HTERT RPE-1 (cell line): ENCODE data around the gene BBS2.

Source experiments
- in situ Hi-C: fragments of 300-500 bp; cut with MboI; formaldehyde crosslinking; loops from 4 replicates; pipeline ENCODE4 v1.14.3; 2020; ENCODE audit warnings: low sequenced_read_pairs

BBS2 gene

DNA sequence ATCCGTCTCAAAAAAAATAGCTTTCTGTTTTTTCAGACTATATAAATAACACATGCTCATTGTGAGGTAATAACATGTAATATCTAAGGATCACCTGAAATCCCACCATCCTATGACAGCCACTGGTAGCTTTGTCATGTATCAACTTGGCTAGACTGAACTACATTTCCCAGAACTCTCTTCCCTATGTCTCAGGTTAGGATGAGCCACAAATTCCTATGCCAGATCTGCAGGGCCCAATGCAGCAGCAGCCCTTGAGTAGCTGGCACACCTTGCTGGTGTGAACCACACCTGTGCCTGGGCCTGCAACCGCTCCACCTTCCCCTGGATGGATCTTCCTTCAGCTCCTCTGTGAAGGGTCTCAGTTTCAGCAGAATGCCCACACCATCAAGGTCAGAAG lies 40.4 kb downstream of the BBS2 start:
- in situ Hi-C loops: no loop called here

DNA sequence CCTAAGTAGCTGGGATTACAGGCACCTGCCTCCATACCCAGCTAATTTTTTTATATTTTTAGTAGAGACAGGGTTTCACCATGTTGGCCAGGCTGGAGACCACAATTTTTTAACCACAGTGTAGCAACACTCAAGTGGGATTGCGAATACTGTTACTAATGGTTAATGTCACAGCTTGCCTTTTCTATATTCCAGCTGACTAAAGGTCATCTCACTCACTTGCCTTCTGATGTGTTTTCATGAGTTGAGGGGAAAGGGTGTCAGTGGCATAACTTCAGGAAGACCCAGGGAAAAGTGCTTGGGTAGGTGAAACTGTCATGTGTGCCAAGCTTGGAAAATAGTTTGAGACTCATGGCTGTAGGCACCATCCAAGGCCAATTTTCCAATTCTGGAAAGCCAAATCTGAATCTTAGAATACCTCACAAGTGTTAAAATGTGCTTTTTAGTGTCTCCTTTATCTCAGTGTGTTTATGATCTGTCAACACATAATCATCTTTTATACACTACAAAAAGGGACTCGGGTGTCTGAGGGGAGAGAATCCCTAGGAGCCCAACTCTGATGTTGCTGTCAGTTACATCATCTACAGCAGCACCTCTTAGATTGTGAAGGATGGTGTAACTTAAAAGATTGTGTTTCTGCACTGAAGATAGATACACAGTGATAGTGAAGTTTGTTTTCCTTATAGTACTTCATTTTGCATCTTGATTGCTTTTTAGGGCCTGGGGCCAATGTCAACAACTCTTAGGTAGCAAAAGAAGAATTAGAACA lies 41.4 kb downstream of the BBS2 start:
- in situ Hi-C loops: no loop called here

DNA sequence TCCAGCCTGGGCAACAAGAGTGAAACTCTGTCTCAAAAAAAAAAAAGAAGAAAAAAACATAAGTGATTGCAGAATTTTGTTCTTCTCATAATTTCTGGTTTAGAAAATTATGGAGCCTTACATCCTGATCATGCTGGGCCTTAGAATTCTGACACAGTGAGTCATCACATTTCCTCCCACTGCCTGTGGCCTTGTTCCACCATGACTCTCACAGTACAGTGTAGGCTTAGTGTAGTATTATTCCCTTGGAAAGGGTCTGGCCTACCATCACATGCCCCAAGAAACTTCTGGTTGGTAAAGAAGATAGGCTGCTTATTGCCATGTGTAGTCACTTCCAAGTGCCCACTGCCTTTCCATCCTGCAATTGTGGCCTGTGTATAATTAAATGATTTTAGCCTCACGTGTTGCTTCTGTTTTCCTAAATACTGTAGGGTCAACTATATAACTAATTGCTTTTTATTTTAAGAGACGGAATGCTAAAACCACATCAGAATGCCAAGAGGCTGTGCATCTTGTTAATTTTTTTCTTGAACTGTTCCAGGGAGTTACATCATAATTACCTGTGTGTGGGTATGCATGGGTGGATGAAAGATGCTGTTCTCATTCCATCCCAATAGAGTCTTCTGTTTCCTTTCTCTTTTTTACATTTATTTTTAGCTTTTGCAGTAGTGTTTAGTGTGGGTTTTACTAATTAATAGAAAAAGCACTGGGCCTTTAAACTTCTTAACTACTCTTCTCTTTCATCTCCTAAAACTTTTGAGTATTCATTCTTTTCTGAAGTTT lies 42.5 kb downstream of the BBS2 start:
- in situ Hi-C loops: no loop called here

DNA sequence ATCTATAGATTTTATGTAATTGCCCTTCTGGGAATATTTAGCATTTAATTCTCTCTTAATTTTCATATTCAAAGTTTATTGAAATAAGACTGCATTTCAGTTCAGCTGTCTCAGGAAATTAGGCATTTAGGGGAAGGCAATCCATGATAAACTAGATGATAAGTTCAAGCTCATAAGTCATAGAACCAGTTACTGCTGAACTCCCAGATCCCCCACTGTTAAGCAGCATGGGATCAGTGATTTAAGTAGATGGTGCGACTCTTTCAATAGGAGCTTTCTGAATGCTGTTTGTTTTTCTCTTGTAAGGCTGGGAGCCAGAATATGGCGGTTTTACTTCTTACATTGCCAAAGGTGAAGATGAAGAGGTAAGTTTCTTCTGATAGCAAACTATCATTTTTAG lies 44.6 kb downstream of the BBS2 start:
- in situ Hi-C loops: no loop called here

DNA sequence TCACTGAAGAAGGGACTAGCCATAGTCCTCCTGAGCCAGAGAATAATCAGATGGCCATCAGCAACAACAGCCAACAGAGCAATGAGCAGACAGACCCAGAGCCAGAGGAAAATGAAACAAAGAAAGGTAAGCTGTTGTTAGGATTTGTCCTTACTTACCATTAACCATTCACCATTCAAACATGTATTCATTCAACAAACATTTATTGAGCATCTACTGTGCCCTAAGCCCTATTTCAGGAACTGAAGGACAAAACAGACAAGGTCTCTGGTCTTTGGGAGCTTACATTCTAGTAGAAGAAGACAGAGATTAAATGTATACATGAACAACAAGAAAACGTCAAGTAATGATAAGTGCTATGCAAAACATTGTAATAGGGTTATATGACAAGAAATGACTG lies 49.2 kb downstream of the BBS2 start:
- in situ Hi-C loops: no loop called here

DNA sequence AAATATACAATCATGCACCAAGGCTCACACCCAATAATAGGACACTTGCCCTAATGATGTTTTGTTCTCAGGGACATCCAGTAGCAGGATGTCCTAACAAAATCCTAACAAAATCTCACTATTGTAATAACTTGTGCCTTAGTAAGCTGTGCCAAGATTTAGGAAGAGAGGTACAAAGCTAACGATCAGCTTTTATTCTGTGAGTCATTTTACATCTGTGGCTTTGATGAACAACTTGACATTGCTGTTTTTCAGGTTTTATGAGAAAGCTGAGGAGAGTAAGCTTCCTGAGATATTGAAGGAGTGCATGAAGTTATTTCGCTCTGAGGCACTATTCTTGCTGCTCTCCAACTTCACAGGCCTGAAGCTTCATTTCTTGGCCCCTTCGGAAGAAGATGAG lies 49.6 kb downstream of the BBS2 start:
- in situ Hi-C loops: no loop called here

DNA sequence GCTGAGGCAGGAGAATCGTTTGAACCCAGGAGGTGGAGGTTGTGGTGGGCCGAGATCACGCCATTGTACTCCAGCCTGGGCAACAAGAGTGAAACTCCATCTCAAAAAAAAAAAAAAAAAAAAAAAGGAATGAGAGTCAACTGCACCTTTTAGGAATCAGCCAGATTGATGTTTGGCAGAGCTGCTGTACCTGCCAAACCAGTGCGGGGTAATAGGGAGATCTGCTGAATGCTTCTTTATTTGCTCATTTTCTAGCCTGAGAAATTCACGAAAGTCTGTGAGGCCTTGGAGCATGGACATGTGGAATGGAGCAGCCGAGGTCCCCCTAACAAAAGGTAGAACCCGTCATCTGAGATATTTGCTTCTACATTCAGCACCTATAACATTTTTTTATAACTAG lies 50.1 kb downstream of the BBS2 start:
- in situ Hi-C loops: no loop called here

DNA sequence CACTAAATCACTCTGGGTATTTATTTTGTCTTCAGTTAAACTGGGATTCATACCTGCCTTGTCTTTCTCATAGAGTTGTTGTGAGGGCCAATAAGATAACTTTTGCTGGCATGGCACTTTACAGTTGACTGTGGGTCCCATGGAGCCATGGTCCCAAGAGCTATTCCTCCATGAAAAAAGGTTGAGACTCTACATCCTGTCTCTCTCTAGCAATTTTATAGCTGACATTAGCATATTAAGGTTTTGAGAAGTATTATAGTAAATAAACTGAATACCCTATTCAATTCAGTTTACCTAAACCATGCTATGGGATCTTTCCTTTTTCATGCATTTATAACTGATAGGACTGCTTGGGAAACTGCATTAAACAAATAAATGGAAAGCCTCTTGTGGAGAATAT lies 51.0 kb downstream of the BBS2 start:
- in situ Hi-C loops: no loop called here

DNA sequence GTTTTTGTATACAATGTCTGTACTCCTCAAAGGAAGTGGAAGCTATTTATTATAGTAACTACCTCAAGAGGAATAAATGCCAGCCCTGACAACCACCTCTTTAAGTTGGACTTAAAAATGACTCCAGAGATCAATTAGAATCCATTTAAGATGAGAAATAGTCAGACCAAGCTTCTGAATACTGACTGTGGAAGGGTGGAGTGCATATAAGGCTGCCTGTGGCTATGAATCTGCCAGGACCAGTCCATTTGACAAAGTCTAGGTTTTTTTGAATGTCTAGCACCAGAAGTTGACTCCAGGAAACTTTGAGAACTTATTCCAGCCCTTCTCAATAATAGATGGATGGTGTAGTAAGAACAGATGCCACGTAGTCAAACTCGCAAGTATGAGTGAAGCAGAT lies 53.5 kb downstream of the BBS2 start:
- in situ Hi-C loops: no loop called here

DNA sequence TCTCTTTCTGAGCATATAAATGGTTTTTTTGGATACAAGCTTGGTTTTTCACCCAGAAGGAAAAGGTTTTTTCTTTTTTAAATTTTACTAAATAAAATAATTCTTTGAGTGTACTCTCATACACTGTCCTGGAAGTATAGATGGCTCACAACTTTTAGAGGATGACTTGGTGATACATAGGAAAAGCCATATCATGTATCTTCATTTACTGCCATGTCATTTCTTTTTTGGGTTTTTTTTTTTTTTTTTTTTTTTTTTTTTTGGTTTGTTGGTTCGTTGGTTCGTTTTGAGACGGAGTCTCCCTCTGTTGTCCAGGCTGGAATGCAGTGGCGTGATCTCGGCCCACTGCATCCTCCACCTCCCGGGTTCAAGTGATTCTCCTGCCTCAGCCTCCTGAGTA lies 56.7 kb downstream of the BBS2 start:
- in situ Hi-C loops: no loop called here

DNA sequence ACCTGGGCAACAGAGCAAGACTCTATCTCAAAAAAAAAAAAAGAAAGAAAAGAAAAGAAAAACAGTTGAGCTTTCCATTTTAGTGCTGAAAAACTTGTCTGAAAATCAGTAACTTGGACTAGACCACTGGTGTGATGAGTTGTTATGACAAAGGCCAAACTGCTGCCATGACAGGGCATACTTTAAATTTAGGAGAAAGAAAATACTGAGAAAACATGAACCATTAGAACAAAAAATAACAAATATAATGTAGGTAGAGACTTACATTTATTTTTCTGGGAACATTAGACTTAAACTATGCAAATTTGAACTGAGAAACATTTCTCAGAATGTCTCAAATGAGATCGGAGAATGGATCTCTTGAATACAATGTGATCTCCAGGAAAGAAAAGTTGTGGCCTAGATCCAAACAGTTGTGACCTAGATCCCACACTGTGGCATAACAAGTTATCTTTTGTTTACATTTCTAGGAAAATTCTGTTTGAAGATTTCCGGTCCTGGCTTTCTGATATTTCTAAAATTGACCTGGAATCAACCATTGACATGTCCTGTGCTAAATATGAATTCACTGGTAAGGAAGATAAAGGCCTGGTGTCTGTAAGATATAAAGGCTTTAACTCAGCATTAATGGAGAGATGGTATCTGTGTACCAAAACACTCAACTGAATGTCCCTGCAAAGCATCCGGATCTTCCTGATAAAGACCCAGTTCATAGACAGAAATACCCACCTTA lies 57.6 kb downstream of the BBS2 start:
- in situ Hi-C loops: no loop called here

DNA sequence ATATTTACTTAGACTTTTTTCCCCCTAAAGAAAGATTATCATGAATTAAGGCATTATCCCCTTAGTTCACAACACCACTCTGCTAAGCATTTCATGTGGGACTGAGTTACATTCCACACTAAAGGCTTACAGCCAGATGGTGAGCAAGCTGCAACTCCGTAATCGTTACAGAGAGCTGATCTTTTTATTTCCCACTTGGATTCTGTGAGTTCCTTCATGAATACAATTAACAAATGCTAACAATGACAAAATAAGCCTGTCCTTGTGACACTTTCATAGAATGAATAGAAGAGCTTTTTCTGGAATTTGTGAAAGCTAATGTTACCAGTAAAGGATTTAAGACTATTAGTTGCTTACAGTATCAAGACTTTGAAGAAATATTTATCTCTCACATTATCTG lies 59.7 kb downstream of the BBS2 start:
- in situ Hi-C loops: no loop called here

DNA sequence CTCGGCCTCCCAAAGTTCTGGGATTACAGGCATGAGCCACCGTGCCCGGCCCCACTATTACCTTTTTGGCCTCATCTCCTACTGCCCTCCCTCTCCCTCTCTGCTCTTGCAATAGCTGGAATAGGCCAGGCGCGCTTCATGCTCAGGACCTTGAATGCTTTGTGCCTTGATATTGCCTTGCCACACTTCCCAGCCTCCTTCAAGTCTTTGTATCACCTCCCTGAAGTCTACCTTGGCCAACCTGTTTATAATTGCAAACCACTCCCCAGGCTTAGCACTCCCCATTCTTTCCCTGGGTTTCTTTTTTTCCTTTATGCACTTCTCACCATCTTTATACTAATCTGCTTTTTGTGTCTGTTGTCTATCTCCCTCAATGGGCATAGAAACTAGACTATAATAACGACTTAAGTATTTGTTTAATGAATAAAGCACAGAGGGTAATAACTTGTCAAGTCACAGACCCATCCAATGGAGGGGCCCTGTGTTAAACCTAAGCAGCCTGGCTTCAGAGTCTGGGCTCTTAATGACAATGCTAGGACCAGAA lies 61.8 kb downstream of the BBS2 start:
- in situ Hi-C loops: no loop called here

DNA sequence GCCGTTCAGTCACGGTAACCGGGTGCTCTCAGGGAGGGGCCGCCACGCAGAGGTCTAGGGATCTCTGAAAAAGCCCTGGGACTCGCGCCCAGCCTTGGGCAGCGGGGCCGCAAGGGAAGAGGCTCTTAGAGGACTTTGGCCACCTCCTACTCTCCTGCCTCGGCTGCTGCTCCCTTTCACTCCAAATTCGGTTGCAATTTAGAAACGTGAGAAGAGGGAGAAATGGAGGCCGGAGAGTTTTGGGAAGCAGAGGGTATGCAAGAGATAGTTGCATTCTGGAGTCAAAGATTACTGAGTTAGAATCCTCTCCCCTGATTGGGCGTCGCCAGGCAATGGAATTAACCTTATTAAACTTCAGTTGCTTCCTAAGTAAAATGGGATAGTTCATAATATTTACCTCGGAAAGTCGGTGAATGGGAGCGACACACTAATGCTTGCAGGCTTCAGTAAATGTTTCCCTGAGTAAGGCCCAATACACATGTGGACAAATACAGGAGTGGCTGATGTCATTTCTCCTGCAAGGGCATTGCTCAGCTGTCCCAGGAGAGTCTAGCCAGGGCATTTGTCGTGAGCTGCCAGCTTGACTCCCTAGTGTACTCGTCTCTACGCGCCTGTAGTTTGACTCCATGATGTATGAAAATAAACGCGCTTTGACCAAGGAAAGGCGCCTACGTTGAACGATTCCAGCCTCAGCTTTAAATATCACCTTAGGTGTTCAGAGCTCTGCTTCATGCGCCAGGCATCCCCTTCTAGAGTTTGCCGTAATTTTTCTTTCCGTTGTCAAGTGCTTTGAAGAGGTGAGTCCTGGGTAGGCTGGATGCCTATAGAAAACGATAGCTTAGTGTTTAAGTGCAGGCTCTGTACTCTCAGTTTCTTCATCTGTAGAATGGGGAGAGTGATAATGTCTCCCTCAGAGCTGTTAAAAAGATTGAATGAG lies 67.8 kb downstream of the BBS2 start:
- in situ Hi-C loops: no loop called here

DNA sequence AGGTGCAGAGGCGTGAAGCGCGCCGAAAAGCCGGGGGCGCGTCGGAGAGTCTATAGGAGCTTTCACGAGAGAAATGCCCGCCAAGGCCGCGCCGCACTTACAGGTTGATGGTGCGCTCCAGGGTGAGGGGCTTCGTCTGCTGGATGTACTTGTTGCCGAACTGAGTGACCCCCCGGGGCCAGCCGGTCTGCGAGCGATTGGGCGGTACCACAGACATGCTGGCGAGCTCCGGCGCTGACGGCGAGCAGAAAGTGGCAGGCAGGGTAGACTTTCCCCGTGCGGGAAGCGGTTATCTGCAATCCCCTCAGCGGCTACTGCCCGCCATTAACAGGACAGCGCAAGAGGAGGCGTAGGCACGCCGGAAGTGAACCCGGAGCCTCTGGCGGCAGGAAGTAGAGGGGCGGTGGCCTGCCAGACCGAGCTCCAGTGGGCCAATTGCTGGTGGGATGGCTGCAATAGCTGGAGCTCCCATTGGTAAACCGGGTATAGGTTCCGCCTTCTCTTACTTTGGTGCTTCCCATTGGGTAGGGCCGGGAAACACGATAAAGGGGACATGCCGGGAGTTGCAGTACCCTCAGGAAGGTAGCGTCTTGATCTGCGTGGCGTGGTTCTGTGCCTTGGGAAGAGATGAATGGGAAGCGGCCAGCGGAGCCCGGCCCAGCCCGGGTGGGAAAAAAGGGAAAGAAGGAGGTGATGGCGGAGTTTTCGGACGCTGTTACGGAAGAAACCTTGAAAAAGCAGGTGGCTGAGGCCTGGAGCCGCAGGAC lies 68.7 kb downstream of the BBS2 start, which contains the start of the genes NUDT21 and OGFOD1:
Gene NUDT21, minus strand, starts transcription at position 347 of the 767 bp plus-strand sequence. Its CDS starts 130 bp downstream, at position 217.
Gene OGFOD1, plus strand, starts transcription at position 569 of the 767 bp plus-strand sequence. Its CDS starts 59 bp downstream, at position 628.
- in situ Hi-C loops: no loop called here

DNA sequence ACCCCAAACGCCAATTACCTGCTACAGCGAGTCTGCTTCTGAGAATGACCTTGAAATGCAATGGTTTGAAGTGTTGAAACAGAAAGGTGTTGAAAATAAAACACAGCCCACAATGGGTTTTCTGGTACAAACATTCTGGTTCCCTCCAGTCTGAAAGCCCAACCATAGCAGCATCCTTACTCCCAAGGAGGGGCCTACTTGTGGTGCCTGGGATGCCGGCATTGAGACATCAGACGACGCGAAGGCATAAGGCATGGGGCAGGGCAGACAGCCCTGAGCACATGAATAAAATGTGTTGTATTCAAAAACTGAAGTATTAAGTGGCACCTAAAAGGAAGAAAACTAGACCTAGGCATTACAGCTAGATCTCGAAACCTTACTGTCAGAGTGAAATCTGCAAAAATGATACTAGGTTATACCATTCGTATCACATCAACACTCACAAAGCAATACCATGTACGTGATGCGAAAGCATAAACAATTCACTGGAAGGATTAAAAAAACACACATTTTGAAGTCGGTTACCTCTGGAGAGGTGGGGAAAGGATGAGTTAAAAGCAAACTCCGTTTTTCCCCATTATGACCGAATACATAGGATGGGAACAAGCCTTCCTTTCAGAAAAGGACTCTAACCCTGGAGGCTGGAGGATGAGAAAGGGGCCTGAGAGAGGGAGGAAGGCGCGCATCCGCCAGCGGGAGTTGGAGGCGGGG lies 69.4 kb downstream of the BBS2 start:
- in situ Hi-C loops: no loop called here

DNA sequence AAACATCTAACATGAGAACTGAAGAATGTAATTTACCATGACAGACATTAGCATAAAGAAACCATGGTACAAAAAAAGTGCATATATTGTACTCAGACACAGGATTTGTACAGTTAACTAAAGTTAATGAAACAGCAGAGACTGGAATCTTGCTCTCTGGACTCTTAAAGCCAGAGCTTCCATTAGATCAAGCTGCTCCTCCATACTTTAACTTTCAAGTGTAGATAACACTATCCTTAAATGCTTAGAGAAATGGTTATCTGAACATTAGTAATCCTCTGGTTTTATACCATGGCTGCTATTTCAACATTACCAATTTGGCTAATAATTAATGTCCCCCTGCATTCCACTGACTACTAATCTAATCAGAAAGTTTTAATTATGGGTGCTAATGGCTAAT lies 71.8 kb downstream of the BBS2 start:
- in situ Hi-C loops: no loop called here

DNA sequence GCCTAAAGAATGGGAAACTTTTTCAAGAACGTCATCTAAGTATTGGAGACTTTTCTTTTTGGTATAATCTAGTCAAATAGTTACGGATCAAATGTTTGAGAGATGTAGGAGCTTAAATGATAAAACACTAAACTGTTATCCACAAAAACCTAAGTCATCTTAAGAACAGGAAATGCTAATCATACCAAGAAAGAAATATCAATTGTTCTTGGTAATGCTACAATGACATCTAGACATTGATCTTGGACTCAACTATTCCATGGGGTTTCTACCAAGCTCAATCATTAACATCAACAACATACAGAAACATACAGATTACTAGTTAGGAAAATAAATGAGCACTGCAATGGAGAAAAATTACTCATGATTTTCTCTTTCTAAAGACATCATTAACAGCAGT lies 72.5 kb downstream of the BBS2 start:
- in situ Hi-C loops: no loop called here

DNA sequence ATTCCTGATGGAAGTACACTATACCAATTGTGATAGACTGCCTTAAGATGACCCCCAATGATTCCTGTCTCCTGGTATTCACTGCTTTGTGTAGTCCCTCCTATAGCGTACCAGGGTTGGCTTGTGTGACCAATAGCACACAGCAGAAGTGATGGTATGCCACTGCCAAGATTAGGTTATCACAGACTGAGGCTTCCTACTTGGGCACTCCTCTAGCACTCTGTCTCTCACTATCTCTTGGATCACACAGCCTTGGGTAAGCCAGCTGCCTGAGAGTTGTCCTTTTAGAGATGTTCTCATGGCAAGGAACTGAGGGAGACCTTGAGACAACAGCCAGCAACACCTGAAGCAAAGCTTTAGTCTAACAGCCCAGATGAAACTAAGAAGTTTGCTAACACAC lies 81.8 kb downstream of the BBS2 start:
- in situ Hi-C loops: no loop called here
